Fibroblast of gingiva (primary cell): ENCODE data around the gene C20orf202.
"Not testable (repeated sequence)": the region's sequence is repeated elsewhere in the genome, so short reads cannot be mapped to it uniquely, and the experiment has no call there.

Source experiments
- DNase-seq: peaks from one replicate; pipeline ENCODE4 v3.0.0-alpha.2; 2011; ENCODE audit warnings: low read depth

The C20orf202 gene

GRCh38 chr20:1209447-1210387 lies 6.5 kb downstream of the C20orf202 start:
- no peak for DNase-seq

- no peak for DNase-seq
Observed at GRCh38 chr20:1210501-1210900, 7.2 kb downstream of the C20orf202 start.

GRCh38 chr20:1212023-1212422 lies 8.8 kb downstream of the C20orf202 start:
- no peak for DNase-seq

GRCh38 chr20:1212607-1213396 lies 9.5 kb downstream of the C20orf202 start:
- DNase-seq, result peak; percentile 61

- DNase-seq, result no peak
Observed at GRCh38 chr20:1214838-1215261, 11.6 kb downstream of the C20orf202 start.

GRCh38 chr20:1215386-1216170 lies 12.3 kb downstream of the C20orf202 start:
- DNase-seq, result no peak

- not testable (repeated sequence) for DNase-seq
Observed at GRCh38 chr20:1216527-1217427, 13.5 kb downstream of the C20orf202 start.

- DNase-seq, result not testable (repeated sequence)
Observed at GRCh38 chr20:1222750-1223149, 19.5 kb downstream of the C20orf202 start.

- DNase-seq, result no peak
Observed at GRCh38 chr20:1224205-1224890, 21.1 kb downstream of the C20orf202 start.

- DNase-seq, result no peak
Observed at GRCh38 chr20:1225263-1225782, 22.1 kb downstream of the C20orf202 start.

- DNase-seq, result peak; percentile 56
Observed at GRCh38 chr20:1225783-1226654, 22.8 kb downstream of the C20orf202 start, which contains the start of gene RAD21L1. TSS of gene RAD21L1 (plus strand) at chr20:1226044. CDS start at chr20:1228454, 2,410 bp downstream.

GRCh38 chr20:1229541-1229940 lies 26.3 kb downstream of the C20orf202 start:
- DNase-seq, result no peak

GRCh38 chr20:1232286-1233111 lies 29.2 kb downstream of the C20orf202 start:
- DNase-seq, result no peak

- DNase-seq, result no peak
Observed at GRCh38 chr20:1240549-1240948, 37.3 kb downstream of the C20orf202 start.

GRCh38 chr20:1241456-1241855 lies 38.2 kb downstream of the C20orf202 start:
- DNase-seq, result no peak

GRCh38 chr20:1242099-1242498 lies 38.8 kb downstream of the C20orf202 start:
- DNase-seq, result no peak

GRCh38 chr20:1242530-1242929 lies 39.3 kb downstream of the C20orf202 start:
- DNase-seq, result peak; percentile 34

- DNase-seq, result no peak
Observed at GRCh38 chr20:1245578-1245977, 42.3 kb downstream of the C20orf202 start.
